Transverse colon (tissue), 3 donors: Measurements from ENCODE around the gene ICE2.

ENCODE experiments used
- CTCF ChIP-seq, 5 experiments: fragments of 200-600 bp in 3 of 5; fragments of 450-650 bp in 2 of 5; sonication (generic) in 3 of 5; IDR thresholded peaks; 1 replicate in 2 of 5; 2 replicates in 3 of 5; pipeline ENCODE4 v1.5.1; 2016 to 2017; ENCODE audit warnings: antibody characterized with exemption in 5 of 5, inconsistent platforms in 3 of 5, mild to moderate bottlenecking in 2 of 5, moderate library complexity in 1 of 5
- POLR2A ChIP-seq: fragments of 450-650 bp; IDR thresholded peaks from one replicate; pipeline ENCODE4 v1.6.1; 2016; ENCODE audit warnings: antibody characterized with exemption, mild to moderate bottlenecking, moderate library complexity

GRCh38 chr15:60372227-60372626 is 106.7 kb downstream of the ICE2 start:
- TF ChIP-seq POLR2A (no peak), CTCF (IDR thresholded peaks at IDR 0.05) (no peak)
